K562 (cell line): ENCODE results near the gene ZBTB32. TPM values are rescaled to one million over a fixed set of nuclear protein-coding genes. Genes with fewer than 3 reads are reported as not detected.

Experiments
- ATF1 ChIP-seq, 2 experiments: fragments of 450-650 bp in 1 of 2; IDR thresholded peaks; 2 replicates each; pipeline ENCODE4 v1.6.1; 2016; ENCODE audit warnings: missing compliant biosample characterization in 1 of 2, missing genetic modification characterization in 1 of 2
- BCOR ChIP-seq: fragments of 450-650 bp; IDR thresholded peaks from 2 replicates; pipeline ENCODE4 v1.6.1; 2016
- DDX20 ChIP-seq: fragments of 450-650 bp; IDR thresholded peaks from 2 replicates; pipeline ENCODE4 v1.6.1; 2016; ENCODE audit warnings: missing genetic modification characterization, low read depth, mild to moderate bottlenecking, missing compliant biosample characterization, moderate library complexity
- DMBX1 ChIP-seq: fragments of 250-450 bp; sonication (Bioruptor Pico); IDR thresholded peaks from 2 replicates; pipeline ENCODE4 v1.8.0; 2022; ENCODE audit warnings: inconsistent platforms, mild to moderate bottlenecking, moderate library complexity, borderline replicate concordance
- GABPB2 ChIP-seq: fragments of 250-450 bp; sonication (Bioruptor Pico); conservative IDR thresholded peaks from 2 replicates; pipeline ENCODE4 v1.5.1; 2021; ENCODE audit warnings: mild to moderate bottlenecking
- MTA1 ChIP-seq: fragments of 450-650 bp; IDR thresholded peaks from 2 replicates; pipeline ENCODE4 v1.6.1; 2017; ENCODE audit warnings: borderline replicate concordance
- NCOA6 ChIP-seq: fragments of 450-650 bp; IDR thresholded peaks from 2 replicates; pipeline ENCODE4 v1.6.1; 2017; ENCODE audit warnings: mild to moderate bottlenecking
- NCOR1 ChIP-seq: fragments of 450-650 bp; IDR thresholded peaks from 2 replicates; pipeline ENCODE4 v1.6.1; 2016; ENCODE audit warnings: mild to moderate bottlenecking, moderate library complexity
- NFRKB ChIP-seq: fragments of 450-650 bp; IDR thresholded peaks from 2 replicates; pipeline ENCODE4 v1.6.1; 2016; ENCODE audit warnings: low read depth
- NR4A1 ChIP-seq, 2 experiments: fragments of 250-450 bp in 1 of 2; fragments of 450-650 bp in 1 of 2; sonication (Bioruptor Pico) in 1 of 2; IDR thresholded peaks; 2 replicates each; pipeline versions ENCODE4 v1.4.0 to v1.6.1; 2016 to 2020; ENCODE audit warnings: mild to moderate bottlenecking in 2 of 2, missing compliant biosample characterization in 1 of 2, missing genetic modification characterization in 1 of 2, moderate library complexity in 1 of 2
- PCBP1 ChIP-seq: fragments of 200-400 bp; formaldehyde crosslinking; IDR thresholded peaks from 2 replicates; pipeline ENCODE4 v1.6.1; 2018; ENCODE audit warnings: mild to moderate bottlenecking, low read depth, low read length; ENCODE audit not compliant: poor library complexity, severe bottlenecking
- PRMT5 ChIP-seq: sonication (generic); formaldehyde crosslinking; IDR thresholded peaks from 2 replicates; pipeline ENCODE4 v1.5.0; 2020; ENCODE audit warnings: missing genetic modification reagents
- STAT5B ChIP-seq: fragments of 250-450 bp; sonication (Bioruptor Pico); IDR thresholded peaks from 2 replicates; pipeline ENCODE4 v1.8.0; 2021; ENCODE audit warnings: mild to moderate bottlenecking, inconsistent platforms
- TEAD1 ChIP-seq, 2 experiments: fragments of 450-650 bp in 1 of 2; sonication (generic) in 1 of 2; formaldehyde crosslinking; IDR thresholded peaks; 2 replicates each; pipeline versions ENCODE4 v1.4.0 to v1.8.0; 2020 to 2022; ENCODE audit warnings: mild to moderate bottlenecking in 2 of 2, missing genetic modification reagents in 1 of 2
- ZNF124 ChIP-seq: sonication (generic); formaldehyde crosslinking; IDR thresholded peaks from 2 replicates; pipeline ENCODE4 v1.8.1; 2022; ENCODE audit warnings: missing genetic modification reagents
- ZNF263 ChIP-seq: sonication (generic); formaldehyde crosslinking; IDR thresholded peaks from 2 replicates; pipeline ENCODE4 v1.8.0; 2022; ENCODE audit warnings: mild to moderate bottlenecking, missing genetic modification reagents, borderline replicate concordance
- polyA plus RNA-seq, 8 experiments: library from polyadenylated mRNA; depleted of rRNA in 4 of 8; stranded (reverse) in 5 of 8; unstranded in 3 of 8; fragments of >200 nt; fragmentation: Nextera tagmentation in 2 of 8; fragmentation: Illumina TruSeq in 1 of 8; extraction: Ambion mirVana in 2 of 8; extraction: Trizol in 1 of 8; gene quantifications; 2 replicates each; pipeline versions ENCODE4 v1.2.1 to v1.2.3, GENCODE V29; 2011 to 2014; ENCODE audit warnings: inconsistent platforms in 1 of 8, missing spikeins in 1 of 8
- total RNA-seq, 7 experiments: library from RNA; depleted of rRNA in 6 of 7; stranded (reverse); fragments of >200 nt in 6 of 7; fragmentation: Illumina TruSeq in 2 of 7; extraction: Trizol in 2 of 7; gene quantifications; 2 replicates each; pipeline versions ENCODE4 v1.2.1 to v1.2.3, GENCODE V29; 2011 to 2021; ENCODE audit warnings: low replicate concordance in 1 of 7
- TF ChIP-seq, protein P1 (sequence below): fragments of 250-450 bp; sonication (Bioruptor Pico); IDR thresholded peaks from 2 replicates; pipeline ENCODE4 v1.8.0; 2021; ENCODE audit warnings: moderate library complexity, mild to moderate bottlenecking, inconsistent platforms
- TF ChIP-seq, protein P2 (sequence below): fragments of 200-800 bp; sonication (Bioruptor generic); IDR thresholded peaks from 2 replicates; pipeline ENCODE4 v1.6.1; 2017; ENCODE audit warnings: missing genetic modification characterization, missing compliant biosample characterization
- TF ChIP-seq, protein P3 (sequence below): sonication (generic); formaldehyde crosslinking; IDR thresholded peaks from 2 replicates; pipeline ENCODE4 v1.8.1; 2023; ENCODE audit warnings: mild to moderate bottlenecking, missing genetic modification reagents
- TF ChIP-seq, protein P4 (sequence below): fragments of 250-450 bp; sonication (Bioruptor Pico); IDR thresholded peaks from 2 replicates; pipeline ENCODE4 v1.5.0; 2021; ENCODE audit warnings: mild to moderate bottlenecking, borderline replicate concordance

ZBTB32 gene
- total and polyA plus RNA-seq, 9 of the 15 experiments (the other 6 are each of a cell fraction or from before 2014, with no cell fraction given) = 0.20 TPM; not detected in 8

DNA sequence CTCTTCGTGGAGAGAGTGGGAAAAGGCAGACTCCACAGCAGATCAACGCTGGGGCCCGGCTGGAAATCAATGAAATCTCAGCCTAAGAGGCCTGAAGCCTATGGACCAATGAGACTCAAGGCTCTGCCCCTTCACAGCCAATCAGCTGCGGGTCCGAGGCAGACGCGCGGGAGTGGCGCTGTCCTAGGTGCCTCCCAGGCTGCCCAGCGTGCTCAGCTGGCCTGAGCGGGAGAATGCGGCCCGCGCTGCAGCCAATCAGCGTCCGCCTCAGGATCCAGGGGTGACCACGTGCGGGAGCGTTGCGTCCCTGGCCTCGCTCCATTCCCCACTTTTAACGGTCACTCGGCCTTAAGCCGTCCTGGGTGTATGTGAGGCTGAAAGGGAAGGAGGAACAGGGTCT, at the start of gene ZBTB32 (continued):
- TF ChIP-seq ATF1 (CRISPR knock-in tag; IDR thresholded peaks at IDR 0.05) (no peak), ATF1 (tag; IDR thresholded peaks at IDR 0.05) (peak; percentile 75), GABPB2 (no peak), BCOR (no peak), MTA1 (no peak), TEAD1 (CRISPR knock-in tag; IDR thresholded peaks at IDR 0.05) (peak in 1 of 2 experiments; percentile 91; a peak in 1 of 4 replicates), NR4A1 (CRISPR knock-in tag; IDR thresholded peaks at IDR 0.05) (no peak), NR4A1 (tag; IDR thresholded peaks at IDR 0.05) (no peak), NCOR1 (no peak), NCOA6 (no peak), DMBX1 (CRISPR knock-in tag) (no peak), NFRKB (no peak), DDX20 (no peak), ZNF124 (CRISPR knock-in tag) (no peak), PCBP1 (no peak), ZNF263 (peak; percentile 56; the same call in 1 of the 2 replicates), PRMT5 (CRISPR knock-in tag) (0 out of 2 replicates have a peak, but pooled peaks have one; percentile 53), STAT5B (CRISPR knock-in tag) (no peak)
- TF ChIP-seq, protein P1, sequence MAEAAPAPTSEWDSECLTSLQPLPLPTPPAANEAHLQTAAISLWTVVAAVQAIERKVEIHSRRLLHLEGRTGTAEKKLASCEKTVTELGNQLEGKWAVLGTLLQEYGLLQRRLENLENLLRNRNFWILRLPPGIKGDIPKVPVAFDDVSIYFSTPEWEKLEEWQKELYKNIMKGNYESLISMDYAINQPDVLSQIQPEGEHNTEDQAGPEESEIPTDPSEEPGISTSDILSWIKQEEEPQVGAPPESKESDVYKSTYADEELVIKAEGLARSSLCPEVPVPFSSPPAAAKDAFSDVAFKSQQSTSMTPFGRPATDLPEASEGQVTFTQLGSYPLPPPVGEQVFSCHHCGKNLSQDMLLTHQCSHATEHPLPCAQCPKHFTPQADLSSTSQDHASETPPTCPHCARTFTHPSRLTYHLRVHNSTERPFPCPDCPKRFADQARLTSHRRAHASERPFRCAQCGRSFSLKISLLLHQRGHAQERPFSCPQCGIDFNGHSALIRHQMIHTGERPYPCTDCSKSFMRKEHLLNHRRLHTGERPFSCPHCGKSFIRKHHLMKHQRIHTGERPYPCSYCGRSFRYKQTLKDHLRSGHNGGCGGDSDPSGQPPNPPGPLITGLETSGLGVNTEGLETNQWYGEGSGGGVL (CRISPR knock-in tag) = no peak
- TF ChIP-seq, protein P2, sequence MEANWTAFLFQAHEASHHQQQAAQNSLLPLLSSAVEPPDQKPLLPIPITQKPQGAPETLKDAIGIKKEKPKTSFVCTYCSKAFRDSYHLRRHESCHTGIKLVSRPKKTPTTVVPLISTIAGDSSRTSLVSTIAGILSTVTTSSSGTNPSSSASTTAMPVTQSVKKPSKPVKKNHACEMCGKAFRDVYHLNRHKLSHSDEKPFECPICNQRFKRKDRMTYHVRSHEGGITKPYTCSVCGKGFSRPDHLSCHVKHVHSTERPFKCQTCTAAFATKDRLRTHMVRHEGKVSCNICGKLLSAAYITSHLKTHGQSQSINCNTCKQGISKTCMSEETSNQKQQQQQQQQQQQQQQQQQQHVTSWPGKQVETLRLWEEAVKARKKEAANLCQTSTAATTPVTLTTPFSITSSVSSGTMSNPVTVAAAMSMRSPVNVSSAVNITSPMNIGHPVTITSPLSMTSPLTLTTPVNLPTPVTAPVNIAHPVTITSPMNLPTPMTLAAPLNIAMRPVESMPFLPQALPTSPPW (CRISPR knock-in tag) = no peak
- TF ChIP-seq, protein P3, sequence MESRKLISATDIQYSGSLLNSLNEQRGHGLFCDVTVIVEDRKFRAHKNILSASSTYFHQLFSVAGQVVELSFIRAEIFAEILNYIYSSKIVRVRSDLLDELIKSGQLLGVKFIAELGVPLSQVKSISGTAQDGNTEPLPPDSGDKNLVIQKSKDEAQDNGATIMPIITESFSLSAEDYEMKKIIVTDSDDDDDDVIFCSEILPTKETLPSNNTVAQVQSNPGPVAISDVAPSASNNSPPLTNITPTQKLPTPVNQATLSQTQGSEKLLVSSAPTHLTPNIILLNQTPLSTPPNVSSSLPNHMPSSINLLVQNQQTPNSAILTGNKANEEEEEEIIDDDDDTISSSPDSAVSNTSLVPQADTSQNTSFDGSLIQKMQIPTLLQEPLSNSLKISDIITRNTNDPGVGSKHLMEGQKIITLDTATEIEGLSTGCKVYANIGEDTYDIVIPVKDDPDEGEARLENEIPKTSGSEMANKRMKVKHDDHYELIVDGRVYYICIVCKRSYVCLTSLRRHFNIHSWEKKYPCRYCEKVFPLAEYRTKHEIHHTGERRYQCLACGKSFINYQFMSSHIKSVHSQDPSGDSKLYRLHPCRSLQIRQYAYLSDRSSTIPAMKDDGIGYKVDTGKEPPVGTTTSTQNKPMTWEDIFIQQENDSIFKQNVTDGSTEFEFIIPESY = peak; percentile 60; the same call in 1 of the 2 replicates
- TF ChIP-seq, protein P4, sequence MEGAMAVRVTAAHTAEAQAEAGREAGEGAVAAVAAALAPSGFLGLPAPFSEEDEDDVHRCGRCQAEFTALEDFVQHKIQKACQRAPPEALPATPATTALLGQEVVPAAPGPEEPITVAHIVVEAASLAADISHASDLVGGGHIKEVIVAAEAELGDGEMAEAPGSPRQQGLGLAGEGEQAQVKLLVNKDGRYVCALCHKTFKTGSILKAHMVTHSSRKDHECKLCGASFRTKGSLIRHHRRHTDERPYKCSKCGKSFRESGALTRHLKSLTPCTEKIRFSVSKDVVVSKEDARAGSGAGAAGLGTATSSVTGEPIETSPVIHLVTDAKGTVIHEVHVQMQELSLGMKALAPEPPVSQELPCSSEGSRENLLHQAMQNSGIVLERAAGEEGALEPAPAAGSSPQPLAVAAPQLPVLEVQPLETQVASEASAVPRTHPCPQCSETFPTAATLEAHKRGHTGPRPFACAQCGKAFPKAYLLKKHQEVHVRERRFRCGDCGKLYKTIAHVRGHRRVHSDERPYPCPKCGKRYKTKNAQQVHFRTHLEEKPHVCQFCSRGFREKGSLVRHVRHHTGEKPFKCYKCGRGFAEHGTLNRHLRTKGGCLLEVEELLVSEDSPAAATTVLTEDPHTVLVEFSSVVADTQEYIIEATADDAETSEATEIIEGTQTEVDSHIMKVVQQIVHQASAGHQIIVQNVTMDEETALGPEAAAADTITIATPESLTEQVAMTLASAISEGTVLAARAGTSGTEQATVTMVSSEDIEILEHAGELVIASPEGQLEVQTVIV (CRISPR knock-in tag) = no peak
